HepG2 (cell line): Measurements from ENCODE around the gene WNK4. TPM values are rescaled to one million over a fixed set of nuclear protein-coding genes. Genes with fewer than 3 reads are reported as not detected.

Experiments used
- ARID3A ChIP-seq: IDR thresholded peaks from 2 replicates; pipeline ENCODE4 v1.6.1; 2012; ENCODE audit warnings: low read depth, low read length, improper control_type of control experiment
- GFI1 ChIP-seq: sonication (generic); formaldehyde crosslinking; IDR thresholded peaks from 2 replicates; pipeline ENCODE4 v1.5.0; 2020; ENCODE audit warnings: missing genetic modification reagents, mild to moderate bottlenecking, borderline replicate concordance
- HNRNPUL1 ChIP-seq: fragments of 200-400 bp; formaldehyde crosslinking; IDR thresholded peaks from 2 replicates; pipeline ENCODE4 v1.6.1; 2017; ENCODE audit warnings: low read depth, mild to moderate bottlenecking, low read length, moderate library complexity
- HOMEZ ChIP-seq: IDR thresholded peaks from 2 replicates; pipeline ENCODE4 v1.6.1; 2016; ENCODE audit warnings: low read depth
- MAFG ChIP-seq: sonication (generic); formaldehyde crosslinking; IDR thresholded peaks from 2 replicates; pipeline ENCODE4 v1.5.1; 2020; ENCODE audit warnings: mild to moderate bottlenecking, missing genetic modification reagents
- MTA3 ChIP-seq: sonication (generic); formaldehyde crosslinking; IDR thresholded peaks from 2 replicates; pipeline ENCODE4 v1.4.0; 2020; ENCODE audit warnings: missing genetic modification reagents
- MXD4 ChIP-seq: IDR thresholded peaks from 2 replicates; pipeline ENCODE4 v1.6.1; 2016; ENCODE audit warnings: mild to moderate bottlenecking, missing biosample characterization, missing genetic modification reagents
- NR0B2 ChIP-seq: sonication (generic); formaldehyde crosslinking; IDR thresholded peaks from 2 replicates; pipeline ENCODE4 v1.4.0; 2020; ENCODE audit warnings: mild to moderate bottlenecking, missing genetic modification reagents
- PHF20 ChIP-seq: sonication (generic); formaldehyde crosslinking; IDR thresholded peaks from 2 replicates; pipeline ENCODE4 v1.5.0; 2020; ENCODE audit warnings: mild to moderate bottlenecking, missing genetic modification reagents
- SP1 ChIP-seq, 2 experiments: fragments of 450-650 bp in 1 of 2; sonication (generic) in 1 of 2; formaldehyde crosslinking in 1 of 2; IDR thresholded peaks; 2 replicates each; pipeline versions ENCODE4 v1.4.0 to v1.6.1; 2016 to 2020; ENCODE audit warnings: missing genetic modification reagents in 1 of 2
- SYNCRIP ChIP-seq: fragments of 200-400 bp; formaldehyde crosslinking; IDR thresholded peaks from 2 replicates; pipeline ENCODE4 v1.6.1; 2018; ENCODE audit warnings: mild to moderate bottlenecking, low read depth, low read length; ENCODE audit not compliant: insufficient read depth
- TOPORS ChIP-seq: sonication (generic); formaldehyde crosslinking; IDR thresholded peaks from 2 replicates; pipeline ENCODE4 v1.8.0; 2023; ENCODE audit warnings: mild to moderate bottlenecking, missing genetic modification reagents
- USF2 ChIP-seq, 2 experiments: sonication (generic) in 1 of 2; formaldehyde crosslinking in 1 of 2; IDR thresholded peaks; 2 replicates each; pipeline versions ENCODE4 v1.5.1 to v1.6.1; 2011 to 2020; ENCODE audit warnings: borderline replicate concordance in 1 of 2, low read depth in 1 of 2, low read length in 1 of 2, mild to moderate bottlenecking in 1 of 2, missing genetic modification reagents in 1 of 2, moderate library complexity in 1 of 2
- ZNF138 ChIP-seq: sonication (generic); formaldehyde crosslinking; IDR thresholded peaks from 2 replicates; pipeline ENCODE4 v1.5.0; 2020; ENCODE audit warnings: mild to moderate bottlenecking, low read depth, missing genetic modification reagents
- ZNF253 ChIP-seq: sonication (generic); formaldehyde crosslinking; IDR thresholded peaks from 2 replicates; pipeline ENCODE4 v1.8.0; 2022; ENCODE audit warnings: mild to moderate bottlenecking, missing genetic modification reagents, borderline replicate concordance
- ZNF260 ChIP-seq: sonication (generic); formaldehyde crosslinking; IDR thresholded peaks from 2 replicates; pipeline ENCODE4 v1.4.0; 2020; ENCODE audit warnings: missing genetic modification reagents, low read depth, mild to moderate bottlenecking, borderline replicate concordance
- ZNF562 ChIP-seq: sonication (generic); formaldehyde crosslinking; IDR thresholded peaks from 2 replicates; pipeline ENCODE4 v1.8.0; 2022; ENCODE audit warnings: missing genetic modification reagents, borderline replicate concordance
- polyA plus RNA-seq, 8 experiments: library from polyadenylated mRNA; depleted of rRNA in 3 of 8; stranded (reverse) in 7 of 8; unstranded in 1 of 8; fragments of >200 nt; fragmentation: Illumina TruSeq in 4 of 8; extraction: Trizol in 4 of 8; gene quantifications; 2 replicates each; pipeline versions ENCODE4 v1.2.1 to v1.2.3, GENCODE V29; 2011 to 2016; ENCODE audit warnings: low read depth in 4 of 8, missing spikeins in 1 of 8, mixed read lengths in 1 of 8; ENCODE audit not compliant: insufficient read depth in 1 of 8
- total RNA-seq, 5 experiments: library from RNA; depleted of rRNA; stranded (reverse); fragments of >200 nt; fragmentation: Illumina TruSeq; extraction: Trizol; gene quantifications; 2 replicates each; pipeline ENCODE4 v1.2.3, GENCODE V29; 2016; ENCODE audit warnings: low read depth in 1 of 5

WNK4 gene
- total and polyA plus RNA-seq, 2 of the 13 experiments (the other 11 are each of a cell fraction or from before 2014, with no cell fraction given), result 2.7 to 13.7 TPM

GRCh38 chr17:42779936-42780850 is at the start of gene WNK4 (continued):
- TF ChIP-seq GFI1 (CRISPR knock-in tag) (peak; percentile 69), TOPORS (CRISPR knock-in tag) (no peak; the same call in 1 of the 2 replicates), ZNF260 (CRISPR knock-in tag) (no peak), HNRNPUL1 (no peak), SP1 (IDR thresholded peaks at IDR 0.05) (no peak), SP1 (CRISPR knock-in tag; IDR thresholded peaks at IDR 0.05) (no peak; the same call in 1 of the 2 replicates), HOMEZ (CRISPR knock-in tag) (peak; percentile 87), USF2 (IDR thresholded peaks at IDR 0.05; ENCODE audit: low read depth, low read length) (no peak), USF2 (CRISPR knock-in tag; IDR thresholded peaks at IDR 0.05; ENCODE audit: borderline replicate concordance) (no peak; the same call in 1 of the 2 replicates), ZNF253 (no peak), MXD4 (CRISPR knock-in tag) (peak; percentile 20; the same call in 1 of the 2 replicates), ARID3A (no peak), MAFG (no peak), ZNF562 (CRISPR knock-in tag) (no peak), NR0B2 (no peak), SYNCRIP (no peak), ZNF138 (CRISPR knock-in tag) (no peak), MTA3 (CRISPR knock-in tag) (no peak), PHF20 (CRISPR knock-in tag) (peak; percentile 48; the same call in 1 of the 2 replicates)
